ENCODE results near the gene CYP19A1.

GRCh38 chr15:51183076-51183475 lies 155.3 kb downstream of the CYP19A1 start:
- TF ChIP-seq, protein P1, sequence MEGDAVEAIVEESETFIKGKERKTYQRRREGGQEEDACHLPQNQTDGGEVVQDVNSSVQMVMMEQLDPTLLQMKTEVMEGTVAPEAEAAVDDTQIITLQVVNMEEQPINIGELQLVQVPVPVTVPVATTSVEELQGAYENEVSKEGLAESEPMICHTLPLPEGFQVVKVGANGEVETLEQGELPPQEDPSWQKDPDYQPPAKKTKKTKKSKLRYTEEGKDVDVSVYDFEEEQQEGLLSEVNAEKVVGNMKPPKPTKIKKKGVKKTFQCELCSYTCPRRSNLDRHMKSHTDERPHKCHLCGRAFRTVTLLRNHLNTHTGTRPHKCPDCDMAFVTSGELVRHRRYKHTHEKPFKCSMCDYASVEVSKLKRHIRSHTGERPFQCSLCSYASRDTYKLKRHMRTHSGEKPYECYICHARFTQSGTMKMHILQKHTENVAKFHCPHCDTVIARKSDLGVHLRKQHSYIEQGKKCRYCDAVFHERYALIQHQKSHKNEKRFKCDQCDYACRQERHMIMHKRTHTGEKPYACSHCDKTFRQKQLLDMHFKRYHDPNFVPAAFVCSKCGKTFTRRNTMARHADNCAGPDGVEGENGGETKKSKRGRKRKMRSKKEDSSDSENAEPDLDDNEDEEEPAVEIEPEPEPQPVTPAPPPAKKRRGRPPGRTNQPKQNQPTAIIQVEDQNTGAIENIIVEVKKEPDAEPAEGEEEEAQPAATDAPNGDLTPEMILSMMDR (IDR thresholded peaks at IDR 0.05): no peak
- TF ChIP-seq POLR2A (IDR thresholded peaks at IDR 0.05): no peak
